Measurements from ENCODE around the gene RASGRP2.

The RASGRP2 gene

DNA sequence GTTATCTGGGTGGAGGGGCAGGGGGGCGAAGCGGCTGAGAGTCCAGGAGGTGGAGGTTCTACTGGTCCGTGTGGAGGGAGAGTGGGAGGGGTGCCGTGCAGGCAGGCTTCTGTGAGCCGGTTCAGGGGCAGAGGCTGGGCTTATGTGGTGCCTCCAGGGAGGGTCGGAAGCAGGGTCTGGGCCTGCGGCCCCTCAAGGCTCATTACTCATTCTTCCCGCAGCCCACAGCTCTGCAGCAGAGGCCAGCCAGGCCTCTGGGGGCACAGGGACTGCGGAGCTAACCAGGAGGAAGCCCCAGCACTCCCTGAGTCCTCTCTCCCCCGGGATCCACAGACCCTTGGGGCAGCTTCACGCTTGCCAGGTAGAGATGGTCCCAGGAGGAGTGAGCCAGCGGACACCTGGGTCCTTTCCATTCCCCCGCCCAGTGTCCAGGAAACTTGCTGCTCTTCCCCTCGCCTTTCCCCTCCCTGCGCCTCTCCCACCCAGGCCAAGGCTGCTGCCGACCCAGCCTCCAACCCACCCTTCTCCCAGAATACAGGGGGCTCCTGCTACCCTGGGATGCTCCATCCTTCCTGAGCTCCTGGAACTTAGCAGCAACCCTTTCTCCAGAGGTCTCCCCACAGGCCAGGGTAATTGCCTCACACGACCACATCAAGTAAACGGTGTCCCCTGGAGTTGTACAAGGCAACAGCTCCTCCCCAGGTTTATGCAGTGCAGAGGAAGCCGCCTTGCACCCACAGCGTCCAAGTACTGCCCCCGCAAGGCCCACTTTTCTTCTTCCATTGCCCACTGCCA, 27.3 kb downstream of the RASGRP2 start:
- POLR2A ChIA-PET = interaction anchor here (0.6 kb wide), 1 partner anchor 618 kb away, joined by 4 read pairs; no protein-coding TSS in a partner anchor
- CTCF ChIA-PET = interaction anchor here (0.5 to 2.6 kb wide), 4 partner anchors 28 to 399 kb away, joined by 3 to 11 read pairs (median 4); partner anchors contain the start of genes PRDX5 and TRMT112
- Histone ChIP-seq H3K4me3 (ENCODE audit: low read depth, low read length) (no peak overlapping the region), H3K9me3 (ENCODE audit: control insufficient read depth, insufficient read depth, low read depth, low read length) (no peaks in the 10 kb centered on the region), H3K27ac (ENCODE audit: extremely low read depth, low read depth, low read length) (no peak overlapping the region), H3K4me1 (ENCODE audit: control insufficient read depth, insufficient read depth, low read length) (no peaks in the 10 kb centered on the region), H3K36me3 (ENCODE audit: control insufficient read depth in 2 of 2, insufficient read depth in 1 of 2, low read length in 2 of 2) (no peaks in the 10 kb centered on the region)
- TF ChIP-seq ZNF341 (tag by site-specific recombination; IDR thresholded peaks at IDR 0.05; ENCODE audit: low read depth) = no peak
- TF ChIP-seq EGR2 (tag by site-specific recombination; IDR thresholded peaks at IDR 0.05; ENCODE audit: low read depth) = 0 out of 2 replicates have a peak, but pooled peaks have one; percentile 46

DNA sequence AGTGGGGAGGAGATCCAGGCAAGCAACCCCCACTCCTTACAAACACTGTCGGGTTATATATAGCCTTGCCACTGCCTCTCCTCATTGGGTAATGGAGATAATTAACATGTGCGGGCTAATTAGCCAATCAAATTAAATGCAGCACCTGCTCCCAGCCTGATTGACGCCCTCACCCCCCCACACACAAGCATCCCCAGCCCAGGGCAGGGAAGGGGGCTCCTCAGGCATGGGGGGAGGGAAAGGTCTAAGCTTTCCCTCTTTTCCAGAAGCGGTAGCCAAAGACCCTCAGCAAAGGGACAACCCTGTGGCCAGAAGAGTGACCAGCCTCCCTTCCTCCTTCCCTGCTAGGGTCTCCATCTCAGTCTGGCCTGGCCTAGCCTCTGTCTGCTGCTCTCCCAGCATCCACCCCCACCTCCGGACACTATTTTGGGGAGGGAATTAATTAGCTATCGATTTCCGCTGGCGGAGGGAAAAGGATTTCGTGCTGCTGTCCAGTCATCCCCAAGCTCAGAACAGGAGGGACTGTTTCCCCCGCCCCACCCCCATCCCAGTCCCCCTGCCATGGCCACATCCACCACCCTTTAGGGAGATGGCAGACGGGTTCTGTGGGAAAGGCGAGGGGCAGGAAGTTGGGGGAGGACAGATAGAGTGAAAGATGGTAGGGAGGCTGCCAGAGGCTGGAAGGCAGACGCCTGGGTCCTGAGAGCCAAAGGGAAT, 28.0 kb downstream of the RASGRP2 start:
- no peaks in the 10 kb centered on the region for H3K9me3 ChIP-seq (ENCODE audit: control insufficient read depth, insufficient read depth, low read depth, low read length)
- H3K27ac ChIP-seq (ENCODE audit: extremely low read depth, low read depth, low read length) = no peak overlapping the region
- CTCF ChIA-PET = interaction anchor here (0.5 to 2.6 kb wide), 4 partner anchors 27 to 96 kb away, joined by 3 to 11 read pairs (median 4); partner anchors contain the start of gene RASGRP2
- POLR2A ChIA-PET = interaction anchor here (0.6 kb wide), 1 partner anchor 617 kb away, joined by 4 read pairs; no protein-coding TSS in a partner anchor
- no peak overlapping the region for H3K4me3 ChIP-seq (ENCODE audit: low read depth, low read length)
- TF ChIP-seq FEZF1 (tag by site-specific recombination; IDR thresholded peaks at IDR 0.05) = no peak
- TF ChIP-seq SP2 (tag by site-specific recombination; IDR thresholded peaks at IDR 0.05) = 0 out of 2 replicates have a peak, but pooled peaks have one; percentile 16
- TF ChIP-seq KLF16 (tag by site-specific recombination; IDR thresholded peaks at IDR 0.05) = no peak
- TF ChIP-seq, protein P1, sequence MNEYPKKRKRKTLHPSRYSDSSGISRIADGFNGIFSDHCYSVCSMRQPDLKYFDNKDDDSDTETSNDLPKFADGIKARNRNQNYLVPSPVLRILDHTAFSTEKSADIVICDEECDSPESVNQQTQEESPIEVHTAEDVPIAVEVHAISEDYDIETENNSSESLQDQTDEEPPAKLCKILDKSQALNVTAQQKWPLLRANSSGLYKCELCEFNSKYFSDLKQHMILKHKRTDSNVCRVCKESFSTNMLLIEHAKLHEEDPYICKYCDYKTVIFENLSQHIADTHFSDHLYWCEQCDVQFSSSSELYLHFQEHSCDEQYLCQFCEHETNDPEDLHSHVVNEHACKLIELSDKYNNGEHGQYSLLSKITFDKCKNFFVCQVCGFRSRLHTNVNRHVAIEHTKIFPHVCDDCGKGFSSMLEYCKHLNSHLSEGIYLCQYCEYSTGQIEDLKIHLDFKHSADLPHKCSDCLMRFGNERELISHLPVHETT (tag by site-specific recombination; IDR thresholded peaks at IDR 0.05) = no peak
- H3K36me3 ChIP-seq (ENCODE audit: control insufficient read depth in 2 of 2, insufficient read depth in 1 of 2, low read length in 2 of 2) = no peaks in the 10 kb centered on the region
- H3K4me1 ChIP-seq (ENCODE audit: control insufficient read depth, insufficient read depth, low read length) = no peaks in the 10 kb centered on the region

DNA sequence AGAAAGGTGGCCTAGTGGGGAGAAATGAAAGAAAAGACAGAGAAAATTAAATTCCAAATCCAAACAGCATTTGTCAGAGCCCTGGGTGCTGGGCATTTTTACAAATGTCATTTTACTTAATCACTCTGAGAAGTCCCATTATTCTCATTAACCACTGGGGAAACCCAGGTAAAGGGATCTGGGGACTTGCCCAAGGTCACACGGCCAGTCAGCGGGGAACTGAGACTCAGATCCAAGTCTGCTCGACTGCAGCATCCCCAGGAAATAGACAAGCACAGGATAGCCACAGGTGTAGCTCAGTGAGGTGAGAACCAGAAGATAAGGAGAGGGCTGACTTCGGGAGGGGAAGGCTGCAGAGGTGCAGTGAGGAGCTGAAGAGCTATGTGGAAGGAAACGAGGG, 28.8 kb downstream of the RASGRP2 start:
- ChIA-PET POLR2A (no interaction called here), CTCF (interaction anchor here (0.6 to 2.6 kb wide), 4 partner anchors 26 to 125 kb away, joined by 3 to 11 read pairs (median 4); partner anchors contain the start of gene RASGRP2)
- 0 out of 2 replicates have a peak, but pooled peaks have one; percentile 40 for TF ChIP-seq SCRT2 (tag by site-specific recombination; IDR thresholded peaks at IDR 0.05)
- TF ChIP-seq, protein P2, sequence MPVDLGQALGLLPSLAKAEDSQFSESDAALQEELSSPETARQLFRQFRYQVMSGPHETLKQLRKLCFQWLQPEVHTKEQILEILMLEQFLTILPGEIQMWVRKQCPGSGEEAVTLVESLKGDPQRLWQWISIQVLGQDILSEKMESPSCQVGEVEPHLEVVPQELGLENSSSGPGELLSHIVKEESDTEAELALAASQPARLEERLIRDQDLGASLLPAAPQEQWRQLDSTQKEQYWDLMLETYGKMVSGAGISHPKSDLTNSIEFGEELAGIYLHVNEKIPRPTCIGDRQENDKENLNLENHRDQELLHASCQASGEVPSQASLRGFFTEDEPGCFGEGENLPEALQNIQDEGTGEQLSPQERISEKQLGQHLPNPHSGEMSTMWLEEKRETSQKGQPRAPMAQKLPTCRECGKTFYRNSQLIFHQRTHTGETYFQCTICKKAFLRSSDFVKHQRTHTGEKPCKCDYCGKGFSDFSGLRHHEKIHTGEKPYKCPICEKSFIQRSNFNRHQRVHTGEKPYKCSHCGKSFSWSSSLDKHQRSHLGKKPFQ (tag by site-specific recombination; IDR thresholded peaks at IDR 0.05) = no peak
- Histone ChIP-seq H3K9me3 (ENCODE audit: control insufficient read depth, insufficient read depth, low read depth, low read length) (no peaks in the 10 kb centered on the region), H3K4me1 (ENCODE audit: control insufficient read depth, insufficient read depth, low read length) (no peaks in the 10 kb centered on the region), H3K4me3 (ENCODE audit: low read depth, low read length) (no peak overlapping the region), H3K27ac (ENCODE audit: extremely low read depth, low read depth, low read length) (no peak overlapping the region), H3K36me3 (ENCODE audit: control insufficient read depth in 2 of 2, insufficient read depth in 1 of 2, low read length in 2 of 2) (no peaks in the 10 kb centered on the region)

DNA sequence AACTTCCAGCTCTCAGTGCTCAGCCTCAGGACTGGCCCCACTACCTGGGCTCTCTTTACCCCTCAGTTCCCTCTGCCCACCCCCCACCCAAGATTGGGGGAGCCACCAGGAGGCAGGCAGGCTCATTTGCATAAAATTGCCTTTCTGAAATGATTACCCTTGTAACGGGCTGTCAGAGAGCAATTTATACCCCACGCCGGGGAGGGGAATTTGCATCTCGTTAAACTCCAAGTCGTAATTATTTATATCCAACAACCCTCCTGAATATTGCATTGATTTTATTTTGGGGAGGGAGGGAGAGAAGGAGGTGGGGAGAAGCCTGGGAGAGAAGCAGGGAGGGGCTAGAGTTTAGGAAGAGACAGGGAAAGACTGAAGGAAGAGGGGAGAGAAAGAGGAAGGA, 29.3 kb downstream of the RASGRP2 start:
- no peaks in the 10 kb centered on the region for H3K4me1 ChIP-seq (ENCODE audit: control insufficient read depth, insufficient read depth, low read length)
- no peaks in the 10 kb centered on the region for H3K36me3 ChIP-seq (ENCODE audit: control insufficient read depth in 2 of 2, insufficient read depth in 1 of 2, low read length in 2 of 2)
- no peak overlapping the region for H3K27ac ChIP-seq (ENCODE audit: extremely low read depth, low read depth, low read length)
- ChIA-PET POLR2A (no interaction called here), CTCF (interaction anchor here (0.6 to 2.6 kb wide), 3 partner anchors 26 to 124 kb away, joined by 3 to 11 read pairs (median 4); partner anchors contain the start of gene RASGRP2)
- no peaks in the 10 kb centered on the region for H3K9me3 ChIP-seq (ENCODE audit: control insufficient read depth, insufficient read depth, low read depth, low read length)
- TF ChIP-seq, protein P3, sequence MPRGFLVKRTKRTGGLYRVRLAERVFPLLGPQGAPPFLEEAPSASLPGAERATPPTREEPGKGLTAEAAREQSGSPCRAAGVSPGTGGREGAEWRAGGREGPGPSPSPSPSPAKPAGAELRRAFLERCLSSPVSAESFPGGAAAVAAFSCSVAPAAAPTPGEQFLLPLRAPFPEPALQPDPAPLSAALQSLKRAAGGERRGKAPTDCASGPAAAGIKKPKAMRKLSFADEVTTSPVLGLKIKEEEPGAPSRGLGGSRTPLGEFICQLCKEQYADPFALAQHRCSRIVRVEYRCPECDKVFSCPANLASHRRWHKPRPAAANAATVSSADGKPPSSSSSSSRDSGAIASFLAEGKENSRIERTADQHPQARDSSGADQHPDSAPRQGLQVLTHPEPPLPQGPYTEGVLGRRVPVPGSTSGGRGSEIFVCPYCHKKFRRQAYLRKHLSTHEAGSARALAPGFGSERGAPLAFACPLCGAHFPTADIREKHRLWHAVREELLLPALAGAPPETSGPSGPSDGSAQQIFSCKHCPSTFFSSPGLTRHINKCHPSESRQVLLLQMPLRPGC (tag by site-specific recombination; IDR thresholded peaks at IDR 0.05) = no peak
- TF ChIP-seq ZNF660 (tag by site-specific recombination; IDR thresholded peaks at IDR 0.05) = no peak
- peak; percentile 70 for TF ChIP-seq PRDM1 (tag by site-specific recombination; IDR thresholded peaks at IDR 0.05)
- H3K4me3 ChIP-seq (ENCODE audit: low read depth, low read length) = no peak overlapping the region

Data from HEK293 (cell line).